HepG2 (cell line): ENCODE results near the gene SLC25A22. TPM values are rescaled to one million over a fixed set of nuclear protein-coding genes. Genes with fewer than 3 reads are reported as not detected.
A peak's percentile ranks its signal among the peaks of the same experiment; 100 is the strongest.

Source experiments
- AGO1 ChIP-seq: fragments of 200-400 bp; formaldehyde crosslinking; IDR thresholded peaks from 2 replicates; pipeline ENCODE4 v1.6.1; 2017; ENCODE audit warnings: mild to moderate bottlenecking, low read depth, low read length, moderate library complexity; ENCODE audit not compliant: poor library complexity, severe bottlenecking
- CEBPG ChIP-seq: IDR thresholded peaks from 2 replicates; pipeline ENCODE4 v1.6.1; 2016
- CREM ChIP-seq, 2 experiments: sonication (generic) in 1 of 2; formaldehyde crosslinking in 1 of 2; IDR thresholded peaks; 2 replicates each; pipeline versions ENCODE4 v1.4.0 to v1.6.1; 2016 to 2020; ENCODE audit warnings: antibody characterized with exemption in 1 of 2, mild to moderate bottlenecking in 1 of 2, missing genetic modification reagents in 1 of 2
- EEA1 ChIP-seq: sonication (generic); formaldehyde crosslinking; IDR thresholded peaks from 2 replicates; pipeline ENCODE4 v1.5.1; 2020; ENCODE audit warnings: mild to moderate bottlenecking, missing genetic modification reagents, borderline replicate concordance
- FIP1L1 ChIP-seq: fragments of 200-400 bp; formaldehyde crosslinking; IDR thresholded peaks from 2 replicates; pipeline ENCODE4 v1.6.1; 2018; ENCODE audit warnings: low read depth, mild to moderate bottlenecking, low read length, moderate library complexity, borderline replicate concordance; ENCODE audit not compliant: insufficient read depth
- FOXK1 ChIP-seq: sonication (generic); formaldehyde crosslinking; IDR thresholded peaks from 2 replicates; pipeline ENCODE4 v1.4.0; 2020; ENCODE audit warnings: low read depth, missing genetic modification reagents, borderline replicate concordance
- HIVEP1 ChIP-seq: sonication (generic); formaldehyde crosslinking; IDR thresholded peaks from 2 replicates; pipeline ENCODE4 v1.4.0; 2020; ENCODE audit warnings: mild to moderate bottlenecking, missing genetic modification reagents
- HMGA1 ChIP-seq: sonication (generic); formaldehyde crosslinking; conservative IDR thresholded peaks from 2 replicates; pipeline ENCODE4 v1.4.0; 2020; ENCODE audit warnings: missing genetic modification reagents
- HNRNPL ChIP-seq: fragments of 200-400 bp; formaldehyde crosslinking; IDR thresholded peaks from 2 replicates; pipeline ENCODE4 v1.6.1; 2017; ENCODE audit warnings: mild to moderate bottlenecking, low read depth, low read length
- HOXA7 ChIP-seq: sonication (generic); formaldehyde crosslinking; IDR thresholded peaks from 2 replicates; pipeline ENCODE4 v1.8.1; 2022; ENCODE audit warnings: mild to moderate bottlenecking, missing genetic modification reagents, moderate library complexity
- HOXA9 ChIP-seq: sonication (generic); formaldehyde crosslinking; IDR thresholded peaks from 2 replicates; pipeline ENCODE4 v1.8.1; 2022; ENCODE audit warnings: missing genetic modification reagents, mild to moderate bottlenecking, moderate library complexity, borderline replicate concordance
- HOXD1 ChIP-seq: sonication (generic); formaldehyde crosslinking; IDR thresholded peaks from 2 replicates; pipeline ENCODE4 v1.5.0; 2020; ENCODE audit warnings: missing genetic modification reagents
- IKZF1 ChIP-seq: fragments of 450-650 bp; IDR thresholded peaks from 2 replicates; pipeline ENCODE4 v1.7.1; 2016
- KAT2B ChIP-seq: fragments of 150-350 bp; IDR thresholded peaks from 2 replicates; pipeline ENCODE4 v1.6.1; 2014; ENCODE audit warnings: low read depth, low read length, borderline replicate concordance
- LCORL ChIP-seq, 2 experiments: fragments of 450-650 bp in 1 of 2; sonication (generic) in 1 of 2; formaldehyde crosslinking in 1 of 2; IDR thresholded peaks; 2 replicates each; pipeline versions ENCODE4 v1.5.0 to v1.6.1; 2017 to 2020; ENCODE audit warnings: antibody characterized with exemption in 1 of 2, missing genetic modification reagents in 1 of 2
- NR2F6 ChIP-seq, 2 experiments: IDR thresholded peaks; 2 replicates each; pipeline ENCODE4 v1.6.1; 2016; ENCODE audit warnings: antibody characterized with exemption in 1 of 2, mild to moderate bottlenecking in 1 of 2
- SRY ChIP-seq: sonication (generic); formaldehyde crosslinking; IDR thresholded peaks from 2 replicates; pipeline ENCODE4 v1.8.0; 2022; ENCODE audit warnings: mild to moderate bottlenecking, missing genetic modification reagents
- TEAD3 ChIP-seq: optimal IDR thresholded peaks from 2 replicates; pipeline ENCODE3; 2016; ENCODE audit warnings: borderline replicate concordance
- YEATS2 ChIP-seq: sonication (generic); formaldehyde crosslinking; IDR thresholded peaks from 2 replicates; pipeline ENCODE4 v1.4.0; 2020; ENCODE audit warnings: missing genetic modification reagents, borderline replicate concordance
- ZFP36 ChIP-seq: fragments of 150-350 bp; IDR thresholded peaks from 2 replicates; pipeline ENCODE4 v1.6.1; 2018; ENCODE audit warnings: borderline replicate concordance, low read length, low read depth; ENCODE audit not compliant: partially characterized antibody
- ZNF138 ChIP-seq: sonication (generic); formaldehyde crosslinking; IDR thresholded peaks from 2 replicates; pipeline ENCODE4 v1.5.0; 2020; ENCODE audit warnings: mild to moderate bottlenecking, low read depth, missing genetic modification reagents
- ZNF75D ChIP-seq: sonication (generic); formaldehyde crosslinking; IDR thresholded peaks from 2 replicates; pipeline ENCODE4 v1.8.1; 2023; ENCODE audit warnings: missing genetic modification reagents, mild to moderate bottlenecking, borderline replicate concordance
- ZNF775 ChIP-seq: sonication (generic); formaldehyde crosslinking; IDR thresholded peaks from 2 replicates; pipeline ENCODE4 v1.4.0; 2020; ENCODE audit warnings: missing genetic modification reagents, mild to moderate bottlenecking, moderate library complexity, borderline replicate concordance
- ZNF781 ChIP-seq: sonication (generic); formaldehyde crosslinking; IDR thresholded peaks from 2 replicates; pipeline ENCODE4 v1.5.1; 2020; ENCODE audit warnings: borderline replicate concordance, mild to moderate bottlenecking, missing genetic modification reagents; ENCODE audit errors: not compliant biosample characterization
- ZNF891 ChIP-seq: sonication (generic); formaldehyde crosslinking; IDR thresholded peaks from 2 replicates; pipeline ENCODE4 v1.5.0; 2020; ENCODE audit warnings: mild to moderate bottlenecking, missing genetic modification reagents
- polyA plus RNA-seq, 8 experiments: library from polyadenylated mRNA; depleted of rRNA in 3 of 8; stranded (reverse) in 7 of 8; unstranded in 1 of 8; fragments of >200 nt; fragmentation: Illumina TruSeq in 4 of 8; extraction: Trizol in 4 of 8; gene quantifications; 2 replicates each; pipeline versions ENCODE4 v1.2.1 to v1.2.3, GENCODE V29; 2011 to 2016; ENCODE audit warnings: low read depth in 4 of 8, missing spikeins in 1 of 8, mixed read lengths in 1 of 8; ENCODE audit not compliant: insufficient read depth in 1 of 8
- total RNA-seq, 5 experiments: library from RNA; depleted of rRNA; stranded (reverse); fragments of >200 nt; fragmentation: Illumina TruSeq; extraction: Trizol; gene quantifications; 2 replicates each; pipeline ENCODE4 v1.2.3, GENCODE V29; 2016; ENCODE audit warnings: low read depth in 1 of 5
- TF ChIP-seq, protein P1 (sequence below): sonication (generic); formaldehyde crosslinking; IDR thresholded peaks from 2 replicates; pipeline ENCODE4 v1.8.1; 2023; ENCODE audit warnings: mild to moderate bottlenecking, missing genetic modification reagents
- TF ChIP-seq, protein P2 (sequence below): sonication (generic); formaldehyde crosslinking; IDR thresholded peaks from 2 replicates; pipeline ENCODE4 v1.8.0; 2022; ENCODE audit warnings: mild to moderate bottlenecking, missing genetic modification reagents

The SLC25A22 gene
- total and polyA plus RNA-seq, 2 of the 13 experiments (the other 11 are each of a cell fraction or from before 2014, with no cell fraction given), result 12.4 to 19.2 TPM

DNA sequence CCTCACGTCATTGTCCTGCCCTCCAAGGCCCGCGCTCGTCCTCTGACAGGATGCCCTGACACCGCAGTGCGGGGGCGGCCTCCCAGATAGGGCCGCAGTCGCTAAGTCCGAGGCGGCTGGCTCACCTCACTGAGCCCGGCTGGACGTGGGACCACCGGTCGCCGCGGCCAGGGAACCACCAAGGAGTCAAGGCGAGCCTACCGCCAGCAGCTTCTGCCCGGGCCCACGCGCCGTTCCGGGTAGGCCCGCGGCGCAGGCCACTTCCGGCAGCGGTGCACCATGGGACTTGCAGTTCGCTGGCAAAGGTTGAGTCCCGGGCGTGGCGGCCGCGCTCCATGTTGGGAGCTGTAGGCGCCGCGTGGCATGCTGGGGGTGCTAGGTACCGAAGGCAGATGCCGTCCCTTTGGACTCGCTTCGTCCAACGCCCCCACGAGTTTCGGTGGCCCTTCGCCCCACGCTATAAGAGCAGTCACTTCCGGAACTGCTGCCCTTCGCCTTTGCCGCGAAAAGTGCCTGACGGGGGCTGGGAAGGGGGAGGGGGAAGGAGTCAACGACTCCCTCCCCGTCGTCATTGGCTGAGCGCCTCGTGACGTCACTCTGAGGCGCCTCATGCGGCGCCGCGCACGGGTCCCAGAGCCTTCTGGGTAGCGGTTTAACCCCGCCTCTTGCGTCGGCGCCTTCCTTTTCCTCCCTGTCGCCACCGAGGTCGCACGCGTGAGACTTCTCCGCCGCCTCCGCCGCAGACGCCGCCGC lies 11.4 kb upstream of the SLC25A22 start, which contains the start of gene RPLP2 (continued):
- TF ChIP-seq, protein P1, sequence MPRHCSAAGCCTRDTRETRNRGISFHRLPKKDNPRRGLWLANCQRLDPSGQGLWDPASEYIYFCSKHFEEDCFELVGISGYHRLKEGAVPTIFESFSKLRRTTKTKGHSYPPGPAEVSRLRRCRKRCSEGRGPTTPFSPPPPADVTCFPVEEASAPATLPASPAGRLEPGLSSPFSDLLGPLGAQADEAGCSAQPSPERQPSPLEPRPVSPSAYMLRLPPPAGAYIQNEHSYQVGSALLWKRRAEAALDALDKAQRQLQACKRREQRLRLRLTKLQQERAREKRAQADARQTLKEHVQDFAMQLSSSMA, result peak; percentile 54; the same call in 1 of the 2 replicates
- TF ChIP-seq CREM (IDR thresholded peaks at IDR 0.05) (peak; percentile 99), CREM (CRISPR knock-in tag; IDR thresholded peaks at IDR 0.05) (peak; percentile 81), CEBPG (CRISPR knock-in tag) (peak; percentile 36), HOXD1 (peak; percentile 1; the same call in 1 of the 2 replicates), ZNF781 (CRISPR knock-in tag) (no peak), HNRNPL (0 out of 2 replicates have a peak, but pooled peaks have one; percentile 50), HOXA9 (peak; percentile 84), NR2F6 (IDR thresholded peaks at IDR 0.05) (no peak), NR2F6 (CRISPR knock-in tag; IDR thresholded peaks at IDR 0.05) (0 out of 2 replicates have a peak, but pooled peaks have one; percentile 5), AGO1 (peak; percentile 40), HMGA1 (CRISPR knock-in tag) (no peak), YEATS2 (peak; percentile 88; the same call in 1 of the 2 replicates), SRY (CRISPR knock-in tag) (no peak), HOXA7 (no peak), KAT2B (no peak), ZNF138 (CRISPR knock-in tag) (no peak; the same call in 1 of the 2 replicates), LCORL (IDR thresholded peaks at IDR 0.05) (no peak), LCORL (CRISPR knock-in tag; IDR thresholded peaks at IDR 0.05) (no peak; the same call in 1 of the 2 replicates), IKZF1 (no peak), ZNF891 (CRISPR knock-in tag) (peak; percentile 71), FIP1L1 (no peak), HIVEP1 (CRISPR knock-in tag) (peak; percentile 93), TEAD3 (CRISPR knock-in tag) (peak; percentile 34), EEA1 (CRISPR knock-in tag) (peak; percentile 69; the same call in 1 of the 2 replicates), ZFP36 (no peak), ZNF75D (CRISPR knock-in tag) (no peak), ZNF775 (CRISPR knock-in tag) (no peak), FOXK1 (no peak; the same call in 1 of the 2 replicates)
- TF ChIP-seq, protein P2, sequence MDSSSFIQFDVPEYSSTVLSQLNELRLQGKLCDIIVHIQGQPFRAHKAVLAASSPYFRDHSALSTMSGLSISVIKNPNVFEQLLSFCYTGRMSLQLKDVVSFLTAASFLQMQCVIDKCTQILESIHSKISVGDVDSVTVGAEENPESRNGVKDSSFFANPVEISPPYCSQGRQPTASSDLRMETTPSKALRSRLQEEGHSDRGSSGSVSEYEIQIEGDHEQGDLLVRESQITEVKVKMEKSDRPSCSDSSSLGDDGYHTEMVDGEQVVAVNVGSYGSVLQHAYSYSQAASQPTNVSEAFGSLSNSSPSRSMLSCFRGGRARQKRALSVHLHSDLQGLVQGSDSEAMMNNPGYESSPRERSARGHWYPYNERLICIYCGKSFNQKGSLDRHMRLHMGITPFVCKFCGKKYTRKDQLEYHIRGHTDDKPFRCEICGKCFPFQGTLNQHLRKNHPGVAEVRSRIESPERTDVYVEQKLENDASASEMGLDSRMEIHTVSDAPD (CRISPR knock-in tag), result 0 out of 2 replicates have a peak, but pooled peaks have one; percentile 68
